CD8-positive, alpha-beta memory T cell (primary cell): ENCODE data around the gene ESR1. TPM values are rescaled to one million over a fixed set of nuclear protein-coding genes. Genes with fewer than 3 reads are reported as not detected.

ENCODE experiments used
- CTCF ChIA-PET: fragments of 350-600 bp; sonication (Branson Sonifier 250); formaldehyde crosslinking; loops from one replicate; lab custom pipeline; 2021; ENCODE audit warnings: antibody characterized with exemption; lab: Charles Lee
- POLR2A ChIA-PET: fragments of 350-600 bp; sonication (Branson Sonifier 250); formaldehyde crosslinking; loops from one replicate; lab custom pipeline; 2021; ENCODE audit warnings: antibody characterized with exemption; lab: Charles Lee
- DNase-seq, 5 donors: peaks; one replicate each; pipeline versions ENCODE4 v3.0.0 to v3.0.0-alpha.2; 2020 to 2022; ENCODE audit warnings: mixed read lengths in 1 of 5
- H3K27ac ChIP-seq: one replicate; pipeline ENCODE4 v1.7.0; 2013; ENCODE audit warnings: low read depth, mild to moderate bottlenecking, low read length, moderate library complexity
- H3K27me3 ChIP-seq: 2 replicates; pipeline ENCODE4 v1.7.0; 2013; ENCODE audit warnings: low read length, mild to moderate bottlenecking; ENCODE audit not compliant: insufficient read depth, poor library complexity, severe bottlenecking
- H3K36me3 ChIP-seq: 2 replicates; pipeline ENCODE4 v1.7.0; 2013; ENCODE audit warnings: mild to moderate bottlenecking, low read length, moderate library complexity; ENCODE audit not compliant: insufficient read depth
- H3K4me1 ChIP-seq: 2 replicates; pipeline ENCODE4 v1.7.0; 2013; ENCODE audit warnings: mild to moderate bottlenecking, low read length, moderate library complexity; ENCODE audit not compliant: insufficient read depth
- H3K4me3 ChIP-seq: 2 replicates; pipeline ENCODE4 v1.7.0; 2013; ENCODE audit warnings: mild to moderate bottlenecking, low read length
- H3K9me3 ChIP-seq: 2 replicates; pipeline ENCODE4 v1.7.0; 2013; ENCODE audit warnings: mild to moderate bottlenecking, low read length
- H3K27ac Mint-ChIP-seq, 8 donors: one replicate each; pipeline ENCODE4 v1.8.0; 2020 to 2021; ENCODE audit warnings: mixed read lengths in 8 of 8, mild to moderate bottlenecking in 6 of 8, inconsistent platforms in 3 of 8, moderate library complexity in 3 of 8
- H3K27me3 Mint-ChIP-seq, 2 donors: one replicate each; pipeline ENCODE4 v1.8.0; 2020 to 2021; ENCODE audit warnings: mixed read lengths in 2 of 2, mild to moderate bottlenecking in 1 of 2, moderate library complexity in 1 of 2
- H3K36me3 Mint-ChIP-seq, 3 donors: one replicate each; pipeline ENCODE4 v1.8.0; 2020 to 2021; ENCODE audit warnings: mixed read lengths in 3 of 3, inconsistent platforms in 1 of 3, mild to moderate bottlenecking in 1 of 3
- H3K4me1 Mint-ChIP-seq, 3 donors: one replicate each; pipeline ENCODE4 v1.8.0; 2020 to 2021; ENCODE audit warnings: mixed read lengths in 3 of 3, inconsistent platforms in 1 of 3, mild to moderate bottlenecking in 1 of 3
- H3K4me3 Mint-ChIP-seq, 7 donors: one replicate each; pipeline ENCODE4 v1.8.0; 2020 to 2021; ENCODE audit warnings: mixed read lengths in 7 of 7, mild to moderate bottlenecking in 6 of 7, moderate library complexity in 4 of 7, inconsistent platforms in 2 of 7
- H3K9me3 Mint-ChIP-seq, 5 donors: one replicate each; pipeline ENCODE4 v1.8.0; 2020 to 2022; ENCODE audit warnings: mixed read lengths in 5 of 5, mild to moderate bottlenecking in 3 of 5, moderate library complexity in 2 of 5, inconsistent platforms in 1 of 5
- polyA plus RNA-seq: library from polyadenylated mRNA; unstranded; fragments of 300-500 nt; fragmentation: Illumina TruSeq; gene quantifications from one replicate; pipeline ENCODE4 v1.2.3, GENCODE V29; 2021
- total RNA-seq, 2 experiments: library from RNA; stranded (reverse); gene quantifications; one replicate each; pipeline ENCODE4 v1.2.3, GENCODE V29; 2021

ESR1 gene
- total and polyA plus RNA-seq, 3 experiments from 2014 or later, result 0.15 to 1.2 TPM; not detected in 1

GRCh38 chr6:151904631-151905030 is 97.1 kb downstream of the ESR1 start:
- ChIA-PET POLR2A (no interaction called here), CTCF (no interaction called here)
- peaks cover 0 to 12% (median 0%) of the 10 kb centered on the region in 3 donors for H3K36me3 Mint-ChIP-seq
- Histone ChIP-seq H3K27me3 (no peaks in the 10 kb centered on the region), H3K27ac (no peak overlapping the region), H3K36me3 (no peaks in the 10 kb centered on the region), H3K4me1 (no peaks in the 10 kb centered on the region), H3K4me3 (no peak overlapping the region), H3K9me3 (no peaks in the 10 kb centered on the region)
- no peaks in the 10 kb centered on the region for H3K27me3 Mint-ChIP-seq
- no peak overlapping the region for H3K4me3 Mint-ChIP-seq
- H3K27ac Mint-ChIP-seq, result no peak overlapping the region
- no peaks in the 10 kb centered on the region for H3K4me1 Mint-ChIP-seq
- DNase-seq, result no peak
- H3K9me3 Mint-ChIP-seq, result peaks cover 0 to 12% (median 8%) of the 10 kb centered on the region in 5 donors

GRCh38 chr6:151905072-151905471 is 97.6 kb downstream of the ESR1 start:
- no peak for DNase-seq
- ChIA-PET CTCF (no interaction called here), POLR2A (no interaction called here)
- H3K4me1 ChIP-seq, result no peaks in the 10 kb centered on the region
- no peaks in the 10 kb centered on the region for H3K9me3 ChIP-seq
- peaks cover 0 to 8% (median 5%) of the 10 kb centered on the region in 5 donors for H3K9me3 Mint-ChIP-seq
- H3K36me3 Mint-ChIP-seq, result peaks cover 0 to 9% (median 0%) of the 10 kb centered on the region in 3 donors
- no peaks in the 10 kb centered on the region for H3K36me3 ChIP-seq
- H3K27ac Mint-ChIP-seq, result no peak overlapping the region
- H3K4me3 Mint-ChIP-seq, result no peak overlapping the region
- no peak overlapping the region for H3K4me3 ChIP-seq
- no peaks in the 10 kb centered on the region for H3K27me3 Mint-ChIP-seq
- H3K27me3 ChIP-seq, result no peaks in the 10 kb centered on the region
- H3K4me1 Mint-ChIP-seq, result no peaks in the 10 kb centered on the region
- no peak overlapping the region for H3K27ac ChIP-seq

- peaks cover 0 to 2% (median 0%) of the 10 kb centered on the region in 5 donors for H3K9me3 Mint-ChIP-seq
- Histone ChIP-seq H3K27ac (no peak overlapping the region), H3K27me3 (no peaks in the 10 kb centered on the region), H3K4me1 (no peaks in the 10 kb centered on the region), H3K9me3 (no peaks in the 10 kb centered on the region), H3K4me3 (no peak overlapping the region), H3K36me3 (no peaks in the 10 kb centered on the region)
- POLR2A ChIA-PET, result no interaction called here
- H3K4me1 Mint-ChIP-seq, result no peaks in the 10 kb centered on the region
- no peak overlapping the region for H3K27ac Mint-ChIP-seq
- H3K4me3 Mint-ChIP-seq, result no peak overlapping the region
- H3K27me3 Mint-ChIP-seq, result no peaks in the 10 kb centered on the region
- no peak for DNase-seq
- CTCF ChIA-PET, result no interaction called here
- H3K36me3 Mint-ChIP-seq, result peaks cover 0 to under 1% (median 0%) of the 10 kb centered on the region in 3 donors
Measured at GRCh38 chr6:151905854-151906253, 98.4 kb downstream of the ESR1 start.

- Mint-ChIP-seq H3K4me1 (no peaks in the 10 kb centered on the region), H3K4me3 (no peak overlapping the region), H3K9me3 (no peaks in the 10 kb centered on the region), H3K27ac (no peak overlapping the region), H3K36me3 (no peaks in the 10 kb centered on the region), H3K27me3 (no peaks in the 10 kb centered on the region)
- H3K36me3 ChIP-seq, result no peaks in the 10 kb centered on the region
- ChIA-PET POLR2A (no interaction called here), CTCF (no interaction called here)
- H3K9me3 ChIP-seq, result no peaks in the 10 kb centered on the region
- H3K4me3 ChIP-seq, result no peak overlapping the region
- DNase-seq, result no peak
- no peaks in the 10 kb centered on the region for H3K4me1 ChIP-seq
- no peak overlapping the region for H3K27ac ChIP-seq
- no peaks in the 10 kb centered on the region for H3K27me3 ChIP-seq
Measured at GRCh38 chr6:151911401-151911800, 103.9 kb downstream of the ESR1 start.

- ChIA-PET CTCF (no interaction called here), POLR2A (no interaction called here)
- DNase-seq, result no peak
- H3K36me3 ChIP-seq, result no peaks in the 10 kb centered on the region
- Mint-ChIP-seq H3K4me3 (no peak overlapping the region), H3K36me3 (no peaks in the 10 kb centered on the region), H3K9me3 (no peaks in the 10 kb centered on the region), H3K27me3 (no peaks in the 10 kb centered on the region), H3K4me1 (no peaks in the 10 kb centered on the region), H3K27ac (no peak overlapping the region)
- no peak overlapping the region for H3K27ac ChIP-seq
- H3K4me3 ChIP-seq, result no peak overlapping the region
- no peaks in the 10 kb centered on the region for H3K27me3 ChIP-seq
- H3K9me3 ChIP-seq, result no peaks in the 10 kb centered on the region
- H3K4me1 ChIP-seq, result no peaks in the 10 kb centered on the region
Measured at GRCh38 chr6:151914484-151914883, 107.0 kb downstream of the ESR1 start.

- no peak overlapping the region for H3K4me3 ChIP-seq
- no peaks in the 10 kb centered on the region for H3K4me1 ChIP-seq
- DNase-seq, result no peak
- H3K4me1 Mint-ChIP-seq, result no peaks in the 10 kb centered on the region
- ChIA-PET CTCF (no interaction called here), POLR2A (no interaction called here)
- H3K36me3 Mint-ChIP-seq, result no peaks in the 10 kb centered on the region
- no peaks in the 10 kb centered on the region for H3K27me3 Mint-ChIP-seq
- no peak overlapping the region for H3K27ac ChIP-seq
- no peak overlapping the region for H3K27ac Mint-ChIP-seq
- H3K4me3 Mint-ChIP-seq, result no peak overlapping the region
- H3K27me3 ChIP-seq, result no peaks in the 10 kb centered on the region
- H3K9me3 Mint-ChIP-seq, result no peaks in the 10 kb centered on the region
- H3K9me3 ChIP-seq, result no peaks in the 10 kb centered on the region
- no peaks in the 10 kb centered on the region for H3K36me3 ChIP-seq
Measured at GRCh38 chr6:151916075-151916474, 108.6 kb downstream of the ESR1 start.

- no peak overlapping the region for H3K4me3 Mint-ChIP-seq
- Histone ChIP-seq H3K27ac (no peak overlapping the region), H3K27me3 (no peaks in the 10 kb centered on the region), H3K4me1 (no peaks in the 10 kb centered on the region), H3K4me3 (no peak overlapping the region), H3K9me3 (no peaks in the 10 kb centered on the region), H3K36me3 (no peaks in the 10 kb centered on the region)
- peaks cover 3 to 5% (median 5%) of the 10 kb centered on the region in 5 donors for H3K9me3 Mint-ChIP-seq
- CTCF ChIA-PET, result no interaction called here
- no peaks in the 10 kb centered on the region for H3K27me3 Mint-ChIP-seq
- H3K36me3 Mint-ChIP-seq, result no peaks in the 10 kb centered on the region
- no peak overlapping the region for H3K27ac Mint-ChIP-seq
- POLR2A ChIA-PET, result no interaction called here
- no peak for DNase-seq
- H3K4me1 Mint-ChIP-seq, result no peaks in the 10 kb centered on the region
Measured at GRCh38 chr6:151916680-151917164, 109.2 kb downstream of the ESR1 start.

- Histone ChIP-seq H3K4me1 (no peaks in the 10 kb centered on the region), H3K4me3 (no peak overlapping the region), H3K36me3 (no peaks in the 10 kb centered on the region), H3K27me3 (no peaks in the 10 kb centered on the region), H3K9me3 (no peaks in the 10 kb centered on the region), H3K27ac (no peak overlapping the region)
- H3K4me3 Mint-ChIP-seq, result no peak overlapping the region
- CTCF ChIA-PET, result no interaction called here
- POLR2A ChIA-PET, result no interaction called here
- no peaks in the 10 kb centered on the region for H3K27me3 Mint-ChIP-seq
- no peaks in the 10 kb centered on the region for H3K36me3 Mint-ChIP-seq
- no peak overlapping the region for H3K27ac Mint-ChIP-seq
- DNase-seq, result no peak
- H3K4me1 Mint-ChIP-seq, result no peaks in the 10 kb centered on the region
- H3K9me3 Mint-ChIP-seq, result peaks cover 5 to 11% (median 9%) of the 10 kb centered on the region in 5 donors
Measured at GRCh38 chr6:151917531-151918329, 110.2 kb downstream of the ESR1 start.
